ENCODE results near the gene LPP.
"Not testable (repeated sequence)": the region's sequence is repeated elsewhere in the genome, so short reads cannot be mapped to it uniquely, and the experiment has no call there.

Gene LPP

DNA sequence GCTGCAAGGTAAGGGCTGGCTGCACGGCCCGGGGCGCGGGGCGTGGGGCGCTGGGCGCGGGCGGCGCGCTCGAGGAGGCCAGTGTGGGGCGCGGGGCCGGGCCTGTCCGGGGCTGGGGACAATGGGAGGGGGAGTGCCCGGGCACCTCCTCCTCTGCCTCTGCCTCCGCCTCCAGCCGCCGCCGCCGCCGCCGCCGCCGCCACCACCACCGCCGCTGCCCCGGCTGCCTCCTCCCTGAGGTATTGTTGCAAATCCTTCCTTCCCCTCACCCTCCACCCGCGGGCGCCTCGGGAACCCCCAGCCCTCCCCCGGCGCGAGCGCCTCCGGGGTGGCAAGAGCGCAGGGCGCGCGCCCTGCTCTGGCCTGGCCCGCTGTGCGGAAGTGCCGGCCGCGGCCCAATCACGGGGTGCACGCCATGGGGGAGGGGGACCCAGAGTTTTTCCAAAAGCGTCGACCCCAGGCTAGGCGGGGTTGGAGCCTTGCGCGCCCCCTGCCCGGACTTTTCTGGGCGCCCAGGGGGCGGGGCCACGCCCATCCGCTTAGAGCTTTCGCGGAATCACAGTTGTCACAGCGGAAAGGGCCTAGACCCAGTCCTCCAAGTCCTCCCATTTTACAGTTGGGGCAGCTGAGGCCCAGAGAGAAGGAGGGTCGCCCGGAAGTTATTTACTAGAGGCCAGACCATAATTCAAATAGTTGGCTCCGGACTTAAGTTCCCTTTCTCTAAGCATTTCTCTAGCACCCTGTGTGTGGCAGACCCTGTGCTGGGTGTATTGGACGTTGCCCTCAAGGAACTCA lies at the start of gene LPP:
Gene LPP (plus strand): TSS at position 144 of the 795 bp plus-strand sequence. CDS start 251,964 bp downstream, outside the sequence.
- DNase-seq: no peak

- no peak for DNase-seq
Observed at GRCh38 chr3:188106006-188106405, 48.0 kb upstream of the LPP start.

- DNase-seq: no peak
Observed at GRCh38 chr3:188106454-188106853, 47.5 kb upstream of the LPP start.

DNA sequence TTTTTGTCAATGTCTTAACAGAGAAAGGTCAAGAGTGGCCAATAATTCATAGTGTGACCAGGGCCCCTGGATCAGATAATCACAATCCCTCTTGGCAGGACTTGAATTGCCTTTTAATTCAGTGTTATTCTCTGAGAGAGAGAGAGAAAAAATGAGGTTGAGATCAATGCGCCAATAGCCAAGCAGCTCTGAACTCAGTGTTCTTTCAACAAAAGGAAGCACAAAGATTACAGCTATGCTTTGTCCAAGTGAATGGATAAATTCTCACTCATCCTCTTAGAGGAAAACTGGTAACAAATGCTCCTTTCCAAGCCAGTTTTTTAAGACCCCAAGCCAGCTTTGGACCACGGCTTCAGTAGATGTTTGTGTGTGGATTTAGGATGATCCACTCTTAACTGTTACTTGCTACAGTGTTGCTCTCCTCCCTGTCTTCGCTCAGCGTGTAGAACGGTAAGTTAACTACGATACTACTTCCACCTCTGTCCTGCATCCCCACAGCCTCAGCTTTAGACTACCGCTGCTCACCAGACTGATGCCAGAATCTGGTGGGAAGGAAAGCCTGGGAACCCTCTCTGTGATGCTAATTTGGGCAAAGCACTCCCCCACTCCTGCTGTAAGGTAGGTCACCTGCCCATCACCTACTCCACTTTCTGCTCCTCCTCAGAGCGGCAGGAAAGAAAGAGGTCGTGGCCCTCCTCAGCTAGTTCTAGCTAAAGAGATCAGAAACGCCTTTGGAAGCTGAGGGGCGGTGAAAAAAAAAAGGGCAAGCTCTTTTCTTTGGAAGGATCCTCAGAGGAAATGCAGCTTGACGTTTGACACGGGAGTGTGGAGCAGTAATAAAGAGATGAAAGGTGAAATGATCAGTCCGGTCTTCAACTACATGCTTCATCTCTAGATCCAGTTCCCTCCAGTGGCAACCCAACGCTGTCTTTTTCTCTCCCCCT lies 46.8 kb upstream of the LPP start:
- DNase-seq: no peak

- no peak for DNase-seq
Observed at GRCh38 chr3:188108703-188109412, 45.1 kb upstream of the LPP start.

GRCh38 chr3:188111002-188111584 lies 42.9 kb upstream of the LPP start:
- no peak for DNase-seq

GRCh38 chr3:188113756-188114155 lies 40.2 kb upstream of the LPP start:
- DNase-seq: no peak

GRCh38 chr3:188119846-188120245 lies 34.1 kb upstream of the LPP start:
- DNase-seq: no peak

DNA sequence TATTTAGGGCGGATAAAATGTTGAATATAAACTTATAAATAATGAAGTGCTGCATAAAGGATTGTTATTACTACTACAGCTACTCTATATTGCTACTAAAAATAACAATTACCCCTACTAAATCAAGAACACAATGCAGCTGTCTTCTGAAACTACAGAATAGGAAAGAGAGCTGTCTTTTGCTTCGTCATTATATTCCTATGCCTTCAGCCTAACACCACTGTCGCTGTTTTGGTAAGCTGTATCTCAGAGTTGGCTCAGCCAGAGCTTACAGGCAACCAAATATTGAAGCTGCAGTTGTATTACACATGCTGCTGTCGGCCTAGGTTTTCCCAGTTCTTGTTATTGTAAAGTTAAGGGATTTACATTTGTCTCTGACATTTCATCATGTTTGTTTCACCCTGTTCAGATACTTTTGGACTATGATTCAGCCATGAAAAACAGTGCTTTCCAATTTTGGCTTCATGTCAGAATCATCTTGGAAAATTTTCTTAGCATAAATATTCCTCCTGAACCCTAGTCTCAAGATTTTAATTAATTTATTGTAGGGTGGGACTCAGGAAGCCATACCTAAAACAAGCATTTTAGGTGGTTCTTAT lies 31.3 kb upstream of the LPP start:
- no peak for DNase-seq

DNA sequence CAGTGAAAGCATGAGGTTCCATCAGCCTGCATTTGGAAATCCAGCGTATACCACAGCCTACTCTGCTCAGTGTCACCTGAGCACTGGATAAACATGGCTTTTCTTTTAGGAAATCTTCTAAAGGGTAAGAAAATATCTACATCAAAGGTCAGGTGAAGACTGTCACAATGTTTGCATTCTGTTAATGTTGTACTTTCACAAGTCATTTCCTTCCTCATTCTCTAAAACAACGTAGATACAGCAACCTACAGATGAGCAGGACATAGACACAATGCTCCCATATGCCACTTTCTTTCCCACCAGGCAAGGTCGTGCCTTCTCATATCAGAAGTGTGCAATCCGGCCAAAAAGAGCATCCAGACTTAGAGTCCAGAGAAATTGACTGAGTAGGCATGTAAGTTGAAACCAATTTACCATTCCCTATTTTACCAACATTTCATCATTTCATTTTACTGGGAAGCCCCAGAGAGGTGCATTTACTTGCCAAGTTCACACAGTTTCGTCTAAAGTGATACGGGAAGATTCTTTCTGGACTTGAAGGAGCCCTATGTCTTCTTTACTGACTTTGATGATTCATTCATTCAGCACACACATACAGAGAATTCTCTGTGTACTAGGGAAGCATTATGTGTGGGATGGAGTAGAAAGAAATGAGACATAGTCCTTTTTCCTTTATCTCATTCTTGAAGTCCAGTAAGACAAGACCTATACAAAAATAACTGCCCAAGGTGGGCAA lies 30.6 kb upstream of the LPP start:
- no peak for DNase-seq

- no peak for DNase-seq
Observed at GRCh38 chr3:188124184-188124583, 29.8 kb upstream of the LPP start.

DNA sequence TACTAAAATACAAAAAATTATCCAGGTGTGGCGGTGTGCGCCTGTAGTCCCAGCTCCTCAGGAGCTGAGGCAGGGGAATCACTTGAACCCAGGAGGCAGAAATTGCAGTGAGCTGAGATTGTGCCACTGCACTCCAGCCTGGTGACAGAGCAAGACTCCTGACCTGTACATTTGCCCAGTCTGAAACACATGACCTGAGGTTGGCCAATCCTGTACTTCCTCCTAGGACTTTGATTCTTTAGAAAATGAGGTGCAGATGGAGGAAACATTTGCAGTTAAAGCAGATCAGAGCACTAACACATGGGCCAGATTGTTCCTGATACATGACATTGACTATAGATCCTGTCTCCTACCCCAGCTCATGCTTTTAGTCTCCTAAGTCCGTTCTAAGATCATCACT lies 28.9 kb upstream of the LPP start:
- no peak for DNase-seq

- DNase-seq: no peak
Observed at GRCh38 chr3:188126276-188126675, 27.7 kb upstream of the LPP start.

DNA sequence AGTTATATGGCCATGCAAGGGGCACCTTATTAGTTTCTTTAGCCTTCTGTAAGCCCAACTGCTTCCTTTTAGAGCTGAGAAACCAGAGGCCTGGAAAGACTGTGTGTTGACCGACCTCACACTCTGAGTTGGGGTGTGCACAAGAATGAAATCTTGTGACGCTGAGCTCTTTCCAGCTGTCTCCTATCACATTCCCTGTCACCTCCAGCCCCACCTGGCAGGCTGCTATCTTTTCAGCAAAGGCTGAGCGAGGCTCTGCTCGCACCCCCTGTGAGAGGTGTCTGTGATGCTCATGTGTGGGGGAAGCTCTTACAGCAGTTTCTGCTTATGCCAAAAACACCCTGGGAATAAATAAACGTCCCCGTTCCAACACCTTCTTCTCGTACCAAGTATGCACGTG lies 27.0 kb upstream of the LPP start:
- no peak for DNase-seq

- DNase-seq: no peak
Observed at GRCh38 chr3:188128905-188129304, 25.1 kb upstream of the LPP start.

- DNase-seq: not testable (repeated sequence)
Observed at GRCh38 chr3:188131023-188131422, 22.9 kb upstream of the LPP start.

DNA sequence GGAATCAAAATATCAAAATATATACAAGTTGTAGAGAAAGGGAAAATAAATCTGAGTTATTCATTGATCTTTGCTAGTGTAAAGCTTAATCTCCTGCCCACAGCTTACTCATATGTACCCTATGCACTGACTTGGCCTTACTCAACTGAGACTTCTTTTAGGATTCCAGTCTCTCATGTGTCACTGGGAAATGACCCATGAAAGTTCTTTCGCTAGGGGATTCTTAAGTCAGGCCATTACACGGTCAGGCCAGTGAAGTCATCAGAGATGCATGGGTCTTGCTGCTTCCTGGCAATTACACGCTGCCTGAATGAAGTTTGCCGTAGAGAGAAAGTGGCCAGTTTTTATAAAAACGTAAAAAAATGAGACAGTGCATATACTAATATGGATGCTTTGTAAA lies 20.7 kb upstream of the LPP start:
- DNase-seq: no peak

- no peak for DNase-seq
Observed at GRCh38 chr3:188133646-188134045, 20.3 kb upstream of the LPP start.

DNA sequence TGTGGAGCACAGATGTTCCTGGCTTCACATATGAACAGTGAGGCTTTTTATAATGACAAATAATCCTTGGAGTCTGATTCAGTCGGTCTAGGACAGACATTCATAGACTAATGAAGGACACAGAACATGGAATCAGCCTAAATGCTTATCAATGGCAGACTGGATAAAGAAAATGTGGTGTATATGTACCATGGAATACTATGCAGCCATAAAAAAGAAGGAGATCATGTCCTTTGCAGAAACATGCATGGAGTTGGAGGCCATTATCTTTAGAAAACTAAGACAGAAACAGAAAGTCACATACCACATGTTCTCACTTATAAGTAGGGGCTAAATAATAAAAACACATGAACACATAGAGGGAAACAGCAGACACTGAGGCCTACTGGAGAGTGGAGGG lies 19.9 kb upstream of the LPP start:
- DNase-seq: no peak

GRCh38 chr3:188134856-188135255 lies 19.1 kb upstream of the LPP start:
- no peak for DNase-seq

DNA sequence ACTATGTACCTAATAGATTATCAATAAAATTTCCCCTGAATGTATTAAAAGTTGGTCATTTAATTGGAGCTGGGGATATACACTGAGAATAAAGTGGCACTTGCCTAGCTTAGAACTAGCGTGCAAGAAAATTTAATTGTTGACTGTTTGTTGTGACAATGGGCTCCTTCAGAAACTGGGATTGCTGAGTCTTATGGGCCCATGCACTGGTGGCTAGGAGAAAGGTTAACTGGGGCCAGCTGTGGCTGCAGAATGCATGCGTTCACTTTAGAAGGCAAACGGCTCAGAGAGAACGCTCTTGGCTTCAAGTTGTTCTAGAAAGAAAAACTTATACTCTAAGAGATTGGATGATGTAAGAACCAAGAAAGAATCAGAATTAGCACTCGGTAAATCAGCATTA lies 18.7 kb upstream of the LPP start:
- DNase-seq: no peak

DNA sequence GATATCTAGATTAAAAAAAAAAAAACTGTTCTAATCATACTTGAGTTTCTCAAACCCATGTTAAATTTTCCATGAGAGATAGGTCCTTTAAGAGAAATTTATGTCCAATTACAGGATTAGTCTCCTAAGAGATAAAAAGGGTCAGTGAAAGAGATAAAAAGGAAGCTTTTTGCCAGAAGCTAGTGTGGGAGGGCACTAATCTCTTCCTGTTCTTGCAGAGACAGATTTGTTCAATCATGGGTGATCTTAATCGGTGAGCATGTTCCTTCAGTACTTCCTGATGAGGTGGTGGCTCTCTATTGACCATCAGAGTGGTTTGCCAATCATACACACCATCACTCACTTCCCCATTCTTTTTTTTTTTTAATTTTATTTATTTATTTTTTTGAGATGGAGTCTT lies 16.9 kb upstream of the LPP start:
- DNase-seq: no peak

All from NCI-H1092 (cell line).